Bronchial epithelial cell (primary cell): Measurements from ENCODE around the gene DENND2C. TPM values are rescaled to one million over a fixed set of nuclear protein-coding genes. Genes with fewer than 3 reads are reported as not detected.

ENCODE experiments used
- DNase-seq: peaks from one replicate; pipeline ENCODE4 v3.0.0-alpha.2; 2010; ENCODE audit warnings: low read depth
- FAIRE-seq: peaks from 2 replicates; lab custom pipeline; 2011; peaks lifted over from hg19 to GRCh38; lab: Jason Lieb, UNC
- H3K27me3 ChIP-seq: 2 replicates; pipeline ENCODE4 v1.5.1; 2011; ENCODE audit warnings: low read length; ENCODE audit not compliant: control insufficient read depth, insufficient read depth
- H3K36me3 ChIP-seq: 2 replicates; pipeline ENCODE4 v1.5.1; 2011; ENCODE audit warnings: low read length; ENCODE audit not compliant: control insufficient read depth, insufficient read depth
- H3K4me3 ChIP-seq: 2 replicates; pipeline ENCODE4 v1.5.1; 2011; ENCODE audit warnings: mild to moderate bottlenecking, low read depth, low read length, control low read depth
- CTCF ChIP-seq: IDR thresholded peaks from 2 replicates; pipeline ENCODE4 v1.5.1; 2011; ENCODE audit warnings: mild to moderate bottlenecking, moderate library complexity, low read length, control low read depth, inconsistent platforms; ENCODE audit not compliant: insufficient read depth, severe bottlenecking
- total RNA-seq: library from RNA; depleted of rRNA; stranded (reverse); fragments of >200 nt; gene quantifications from 2 replicates; pipeline ENCODE4 v1.2.1, GENCODE V29; 2014

DENND2C gene
- total RNA-seq, 1 donor from 2014 or later: 18.2 TPM

GRCh38 chr1:114536043-114536442 is 133.8 kb downstream of the DENND2C start:
- no peak overlapping the region for H3K4me3 ChIP-seq
- FAIRE-seq (no peak), DNase-seq (no peak)
- no peaks in the 10 kb centered on the region for H3K36me3 ChIP-seq
- no peaks in the 10 kb centered on the region for H3K27me3 ChIP-seq
- TF ChIP-seq CTCF: no peak

- FAIRE-seq: no peak
- Histone ChIP-seq H3K36me3 (no peaks in the 10 kb centered on the region), H3K27me3 (no peaks in the 10 kb centered on the region), H3K4me3 (no peak overlapping the region)
- no peak for TF ChIP-seq CTCF
- no peak for DNase-seq
Observed at GRCh38 chr1:114535401-114535800, 134.4 kb downstream of the DENND2C start.

Other genes starting within 250 kb of the DENND2C start
- gene TRIM33, start 158.8 kb downstream of the DENND2C start, total RNA-seq: 16.3 and 22.1 TPM in 2 replicates
- gene BCAS2, start 88.4 kb downstream of the DENND2C start, total RNA-seq: 59.8 and 75.8 TPM in 2 replicates
- gene AMPD1, start 25.5 kb upstream of the DENND2C start, total RNA-seq: 0.13 TPM in 1 of 2 replicates, not detected in the other
- gene NRAS, start 46.7 kb upstream of the DENND2C start, total RNA-seq: 78.2 and 83.6 TPM in 2 replicates
- 875 and 1,184 TPM in 2 replicates for gene CSDE1, start 87.9 kb upstream of the DENND2C start, total RNA-seq
- 45.3 and 90.5 TPM in 2 replicates for gene SIKE1, start 110.6 kb upstream of the DENND2C start, total RNA-seq
- gene SYCP1, start 184.8 kb upstream of the DENND2C start, total RNA-seq: not detected in 2 replicates